ENCODE results near the gene APEX1. TPM values are rescaled to one million over a fixed set of nuclear protein-coding genes. Genes with fewer than 3 reads are reported as not detected.

The APEX1 gene
- total RNA-seq, 1 donor from 2014 or later: 239 TPM

DNA sequence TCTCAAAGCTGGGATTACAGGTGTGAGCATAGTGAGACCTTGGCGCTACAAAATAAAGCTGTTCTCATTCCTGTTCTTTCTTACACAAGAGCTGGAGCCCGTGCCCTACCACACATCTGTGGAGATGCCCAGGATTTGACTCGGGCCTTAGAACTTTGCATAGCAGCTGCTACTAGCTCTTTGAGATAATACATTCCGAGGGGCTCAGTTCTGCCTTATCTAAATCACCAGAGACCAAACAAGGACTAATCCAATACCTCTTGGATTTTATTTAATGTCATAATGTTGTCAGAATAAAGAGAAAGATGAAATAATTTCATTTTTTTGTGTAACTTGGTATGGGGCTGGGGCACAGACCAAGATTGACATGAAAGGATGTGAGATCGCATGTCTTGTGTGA lies 21.8 kb downstream of the APEX1 start:
- Mint-ChIP-seq H3K36me3 (ENCODE audit: low read depth) (peaks cover 68% of the 10 kb centered on the region), H3K9me3 (no peaks in the 10 kb centered on the region), H3K4me1 (peaks cover 47% of the 10 kb centered on the region), H3K27ac (peak overlapping the region; percentile 89), H3K4me3 (peak overlapping the region; percentile 71), H3K27me3 (no peaks in the 10 kb centered on the region)
- intact Hi-C loops (cut with micrococcal nuclease): no loop called here
- no peak for DNase-seq

DNA sequence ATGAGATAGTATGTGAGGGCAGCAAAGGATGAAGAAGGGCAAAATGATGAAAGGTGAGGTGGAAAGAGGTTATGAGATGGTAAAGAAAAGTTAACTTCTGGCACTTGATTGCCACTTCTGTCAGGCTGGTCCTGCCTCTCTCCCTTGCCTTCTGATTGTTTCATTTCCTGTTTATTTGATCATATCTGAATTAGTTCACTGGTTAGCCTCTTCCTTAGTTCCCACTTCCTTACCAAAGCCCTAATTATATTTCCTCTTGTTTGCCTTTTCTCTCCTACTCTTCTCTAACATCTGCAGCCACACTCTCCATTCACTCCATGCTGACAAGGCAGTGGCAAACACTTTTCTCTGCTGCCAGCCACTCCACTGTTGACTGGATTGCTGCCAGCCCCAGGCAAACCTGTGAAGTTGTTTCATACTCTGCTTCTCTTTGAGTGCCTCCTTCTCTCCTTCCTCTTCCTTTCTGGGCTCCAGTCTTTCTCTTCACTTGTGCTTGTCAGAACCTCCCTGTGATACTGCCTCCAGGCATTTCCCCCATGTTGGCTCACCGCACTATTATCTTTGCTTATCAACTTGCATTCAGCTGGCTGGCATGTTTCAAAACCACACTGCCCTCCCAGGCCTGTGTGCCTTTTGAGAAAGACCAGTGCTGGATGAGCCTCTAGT lies 22.3 kb downstream of the APEX1 start:
- no peaks in the 10 kb centered on the region for H3K9me3 Mint-ChIP-seq
- no peaks in the 10 kb centered on the region for H3K27me3 Mint-ChIP-seq
- peaks cover 62% of the 10 kb centered on the region for H3K36me3 Mint-ChIP-seq (ENCODE audit: low read depth)
- peak overlapping the region; percentile 89 for H3K27ac Mint-ChIP-seq
- intact Hi-C loops (cut with micrococcal nuclease): no loop called here
- peak; percentile 74 for DNase-seq
- H3K4me1 Mint-ChIP-seq: peaks cover 41% of the 10 kb centered on the region
- peak overlapping the region; percentile 71 for H3K4me3 Mint-ChIP-seq

DNA sequence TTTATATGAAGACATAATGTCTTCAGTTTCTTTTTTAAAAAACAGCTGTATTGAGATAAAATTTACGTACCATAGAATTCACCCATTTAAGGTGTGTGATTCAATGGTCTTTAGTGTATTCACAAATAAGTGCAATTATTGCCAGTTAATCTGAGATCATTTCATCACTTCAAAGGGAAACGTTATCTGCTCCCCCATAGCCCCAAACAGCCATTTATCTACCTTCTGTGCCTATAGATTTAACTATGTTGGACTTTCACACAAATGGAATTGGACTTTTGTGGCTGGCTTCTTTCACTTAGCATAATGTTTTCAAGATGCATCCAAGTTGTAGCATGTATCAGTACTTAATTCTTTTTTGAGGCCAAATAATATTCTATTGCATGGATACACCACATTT lies 23.9 kb downstream of the APEX1 start:
- intact Hi-C loops (cut with micrococcal nuclease): no loop called here
- Mint-ChIP-seq H3K27ac (no peak overlapping the region), H3K4me1 (peaks cover 33% of the 10 kb centered on the region), H3K27me3 (no peaks in the 10 kb centered on the region), H3K36me3 (ENCODE audit: low read depth) (peaks cover 49% of the 10 kb centered on the region), H3K9me3 (no peaks in the 10 kb centered on the region), H3K4me3 (no peak overlapping the region)
- no peak for DNase-seq

DNA sequence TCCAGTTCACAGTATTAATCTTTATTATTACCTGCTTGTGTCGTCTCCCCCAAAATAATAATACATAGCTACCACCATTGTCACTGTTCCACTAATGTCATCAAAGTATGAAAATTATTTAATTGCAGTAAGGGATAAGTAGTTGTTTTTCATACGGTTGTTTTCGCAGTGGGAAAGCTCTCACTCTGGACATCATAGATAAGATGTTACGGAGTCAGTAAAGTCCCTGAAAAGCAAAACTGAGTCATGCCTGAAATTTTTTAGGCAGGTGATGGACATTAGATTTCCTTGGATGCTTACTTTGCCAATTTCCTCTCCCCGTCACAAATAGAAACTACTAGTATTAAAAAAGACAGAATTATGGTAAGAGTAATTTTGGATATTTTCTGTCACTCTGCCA lies 27.4 kb downstream of the APEX1 start:
- Mint-ChIP-seq H3K4me1 (peaks cover 15% of the 10 kb centered on the region), H3K27me3 (no peaks in the 10 kb centered on the region), H3K27ac (no peak overlapping the region), H3K9me3 (no peaks in the 10 kb centered on the region), H3K36me3 (ENCODE audit: low read depth) (peaks cover 14% of the 10 kb centered on the region), H3K4me3 (no peak overlapping the region)
- DNase-seq: no peak
- intact Hi-C loops (cut with micrococcal nuclease): no loop called here

DNA sequence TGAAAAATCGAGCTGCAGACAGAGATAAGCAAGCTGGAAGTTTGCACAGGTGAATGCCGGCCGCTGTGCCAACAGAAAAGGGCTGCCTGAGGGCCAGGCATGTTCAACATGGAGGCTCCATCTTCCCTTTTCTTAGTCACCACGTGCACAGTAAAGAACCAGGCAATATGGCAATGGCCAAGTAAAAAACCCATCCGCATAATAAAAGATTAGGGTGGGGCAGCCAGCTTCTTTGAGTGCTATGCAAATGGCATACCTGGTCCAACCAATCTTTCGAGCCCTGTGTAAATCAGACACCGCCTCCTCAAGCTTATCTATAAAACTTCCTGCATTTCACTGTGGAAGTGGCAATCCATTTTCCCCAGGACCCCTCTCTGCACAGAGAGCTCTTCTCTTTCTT lies 30.9 kb downstream of the APEX1 start:
- DNase-seq: no peak
- H3K9me3 Mint-ChIP-seq: no peaks in the 10 kb centered on the region
- no peak overlapping the region for H3K4me3 Mint-ChIP-seq
- H3K27me3 Mint-ChIP-seq: no peaks in the 10 kb centered on the region
- H3K4me1 Mint-ChIP-seq: peaks cover 35% of the 10 kb centered on the region
- H3K27ac Mint-ChIP-seq: no peak overlapping the region
- no peaks in the 10 kb centered on the region for H3K36me3 Mint-ChIP-seq (ENCODE audit: low read depth)
- intact Hi-C loops (cut with micrococcal nuclease): no loop called here

DNA sequence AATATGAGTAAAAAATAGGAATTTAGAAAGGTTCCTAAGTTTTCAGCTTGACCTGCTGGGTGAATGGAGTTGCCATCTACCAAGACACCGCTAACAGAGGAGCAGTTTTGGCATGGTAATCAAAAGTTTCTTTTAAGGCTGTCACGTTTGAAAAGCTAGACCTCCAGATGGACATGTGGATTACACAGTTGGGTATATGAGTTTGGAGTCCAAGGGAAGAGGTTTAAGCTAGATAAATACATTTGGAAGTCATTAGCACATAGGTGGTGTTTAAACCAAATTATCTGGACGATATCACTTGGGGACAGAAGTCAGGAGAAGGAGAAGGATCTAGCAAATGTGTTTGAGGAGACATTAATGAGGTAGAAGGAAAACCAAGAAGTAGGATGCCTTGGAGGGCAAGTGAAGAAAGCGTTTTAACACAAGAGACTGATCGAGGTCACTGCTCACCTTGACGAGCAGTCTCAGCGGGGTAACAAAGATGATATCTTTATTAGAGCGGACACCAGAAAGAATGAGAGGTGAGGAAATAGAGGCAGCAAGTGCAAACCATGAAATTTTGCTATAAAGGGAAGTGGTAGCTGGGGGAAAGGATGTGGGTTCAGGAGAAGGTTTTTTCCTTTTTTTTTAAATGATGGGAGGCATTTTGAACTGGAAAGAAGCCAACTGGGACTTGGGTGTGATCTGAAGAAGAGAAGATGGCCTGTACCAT lies 31.8 kb downstream of the APEX1 start:
- Mint-ChIP-seq H3K27me3 (no peaks in the 10 kb centered on the region), H3K4me1 (peaks cover 41% of the 10 kb centered on the region), H3K4me3 (peak overlapping the region; percentile 1), H3K9me3 (no peaks in the 10 kb centered on the region), H3K36me3 (ENCODE audit: low read depth) (no peaks in the 10 kb centered on the region), H3K27ac (no peak overlapping the region)
- no peak for DNase-seq
- intact Hi-C loops (cut with micrococcal nuclease): no loop called here

DNA sequence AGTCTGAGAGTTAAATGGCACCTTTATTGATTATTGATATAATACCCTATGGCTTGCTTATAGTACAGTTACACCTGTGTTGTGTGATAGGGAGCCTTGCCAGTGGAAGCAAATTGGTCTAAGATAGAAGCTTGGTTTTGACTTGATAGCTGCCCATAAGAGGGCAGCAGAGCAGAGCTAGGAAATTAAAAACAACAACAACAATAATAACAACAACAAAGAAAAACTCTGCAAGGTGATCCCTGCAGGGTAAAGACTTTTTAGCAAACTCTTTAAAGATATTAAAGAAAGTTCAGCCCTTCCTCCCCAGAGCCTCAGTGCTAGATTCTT lies 32.3 kb downstream of the APEX1 start:
- Mint-ChIP-seq H3K4me3 (no peak overlapping the region), H3K27me3 (no peaks in the 10 kb centered on the region), H3K9me3 (no peaks in the 10 kb centered on the region), H3K4me1 (peaks cover 43% of the 10 kb centered on the region), H3K36me3 (ENCODE audit: low read depth) (no peaks in the 10 kb centered on the region), H3K27ac (no peak overlapping the region)
- intact Hi-C loops (cut with micrococcal nuclease): no loop called here
- DNase-seq: no peak

DNA sequence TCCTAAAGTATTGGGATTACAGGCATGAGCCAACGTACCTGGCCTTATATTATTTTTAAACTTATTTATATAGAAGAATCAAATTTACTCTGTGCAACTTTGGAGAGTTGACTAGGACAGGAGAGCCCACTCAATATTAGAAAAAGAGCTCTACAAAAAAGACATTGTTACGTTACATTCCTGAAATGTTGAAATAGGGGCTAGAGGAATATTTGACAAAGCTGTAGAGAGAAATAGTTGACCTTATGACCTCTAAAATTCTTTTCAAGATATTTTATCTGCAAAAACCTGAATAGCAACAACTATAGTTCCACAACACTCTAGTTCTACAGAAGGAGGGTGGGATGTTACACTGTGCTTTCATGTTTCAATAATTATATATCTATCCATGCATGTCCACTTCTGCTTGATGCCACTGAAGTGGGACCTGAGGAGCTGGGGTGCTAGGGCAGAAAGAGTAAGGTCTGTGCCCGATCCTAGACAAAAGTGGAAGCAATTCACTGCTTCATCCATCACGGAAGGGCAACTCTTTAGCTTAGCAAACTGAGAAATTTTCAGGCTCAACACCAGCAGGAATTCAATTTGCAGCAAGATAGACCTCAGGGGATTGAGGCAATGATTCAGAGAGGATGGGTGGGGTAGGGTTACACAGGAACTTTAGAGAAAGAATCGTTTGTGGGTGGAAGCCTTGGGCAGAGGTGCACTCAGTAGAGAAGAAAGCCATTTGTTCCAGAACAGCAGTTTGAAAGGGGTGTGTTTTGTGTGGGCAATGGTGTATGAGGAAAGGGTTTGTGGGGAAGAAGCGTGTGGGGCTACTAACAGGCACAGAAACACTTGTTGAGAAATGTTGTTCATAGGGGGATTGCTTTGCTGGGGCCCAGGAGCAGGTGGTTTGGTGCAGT lies 34.3 kb downstream of the APEX1 start:
- Mint-ChIP-seq H3K4me3 (peak overlapping the region; percentile 55), H3K9me3 (no peaks in the 10 kb centered on the region), H3K36me3 (ENCODE audit: low read depth) (no peaks in the 10 kb centered on the region), H3K27me3 (no peaks in the 10 kb centered on the region), H3K4me1 (peaks cover 51% of the 10 kb centered on the region), H3K27ac (peak overlapping the region; percentile 73)
- peak; percentile 76 for DNase-seq
- intact Hi-C loops (cut with micrococcal nuclease): no loop called here

DNA sequence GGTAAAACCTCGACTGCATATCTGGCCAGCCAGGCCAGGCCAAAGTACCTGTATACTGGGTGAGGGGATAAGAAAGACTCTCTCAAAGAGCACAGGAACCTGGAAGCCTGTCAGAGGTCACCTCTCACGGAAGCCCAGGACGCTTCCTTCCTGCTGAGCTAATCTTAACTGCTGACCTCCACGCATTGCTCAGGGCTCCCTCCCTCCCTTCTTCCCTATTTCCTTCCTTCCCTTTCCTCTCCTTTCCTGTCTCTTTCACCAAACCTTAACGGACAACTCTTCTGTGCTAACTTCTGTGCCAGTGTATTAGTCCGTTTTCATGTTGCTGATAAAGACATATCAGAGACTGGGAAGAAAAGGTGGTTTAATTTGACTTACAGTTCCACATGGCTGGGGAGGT lies 35.5 kb downstream of the APEX1 start:
- H3K36me3 Mint-ChIP-seq (ENCODE audit: low read depth): no peaks in the 10 kb centered on the region
- peak overlapping the region; percentile 13 for H3K4me3 Mint-ChIP-seq

DNA sequence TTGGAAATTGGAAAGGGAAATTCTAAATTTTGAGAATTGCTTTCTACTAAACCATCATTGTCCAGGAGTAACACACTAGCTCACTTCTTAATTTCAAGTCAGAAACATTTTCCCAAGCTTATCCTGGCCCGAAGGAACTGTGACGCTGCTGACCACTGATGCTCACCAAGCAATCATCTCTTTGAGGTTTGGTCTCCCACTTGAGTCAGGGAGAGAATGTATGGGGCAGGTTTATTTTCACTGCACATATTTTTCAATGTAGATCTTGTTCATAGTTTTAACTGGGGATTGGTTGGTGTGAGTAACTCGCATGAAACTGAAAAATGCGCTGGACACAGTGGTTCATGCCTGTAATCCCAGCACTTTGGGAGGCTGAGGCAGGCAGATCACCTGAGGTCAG lies 37.5 kb downstream of the APEX1 start:
- DNase-seq: no peak
- peaks cover 54% of the 10 kb centered on the region for H3K4me1 Mint-ChIP-seq
- no peaks in the 10 kb centered on the region for H3K9me3 Mint-ChIP-seq
- H3K27me3 Mint-ChIP-seq: no peaks in the 10 kb centered on the region
- no peaks in the 10 kb centered on the region for H3K36me3 Mint-ChIP-seq (ENCODE audit: low read depth)
- H3K27ac Mint-ChIP-seq: peak overlapping the region; percentile 25
- intact Hi-C loops (cut with micrococcal nuclease): no loop called here
- no peak overlapping the region for H3K4me3 Mint-ChIP-seq

More for the DNA sequence above, 35.5 kb downstream of the APEX1 start:
- Mint-ChIP-seq H3K27ac (peak overlapping the region; percentile 21), H3K9me3 (no peaks in the 10 kb centered on the region), H3K27me3 (no peaks in the 10 kb centered on the region), H3K4me1 (peaks cover 58% of the 10 kb centered on the region)
- no peak for DNase-seq
- intact Hi-C loops (cut with micrococcal nuclease): no loop called here

DNA sequence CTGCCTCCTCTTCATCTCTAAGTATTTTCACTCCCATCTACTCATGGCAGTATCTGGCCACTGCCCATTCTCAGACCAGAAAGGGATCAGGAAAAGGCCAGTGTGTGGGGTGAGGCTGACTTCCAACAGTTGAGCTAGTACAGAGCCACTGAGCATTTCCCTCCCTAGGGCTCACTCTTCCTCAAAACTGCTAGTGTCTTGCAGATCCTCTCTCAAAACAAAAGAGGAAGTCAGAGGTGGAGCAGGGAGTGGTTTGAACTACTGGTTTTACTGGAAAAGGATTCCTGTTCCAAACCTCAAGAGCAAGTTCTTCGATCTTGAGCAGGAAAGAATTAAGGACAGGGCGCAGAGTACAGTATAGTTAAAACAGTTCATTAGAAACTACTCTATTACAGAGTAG lies 38.6 kb downstream of the APEX1 start:
- DNase-seq: no peak
- H3K27me3 Mint-ChIP-seq: no peaks in the 10 kb centered on the region
- H3K9me3 Mint-ChIP-seq: no peaks in the 10 kb centered on the region
- intact Hi-C loops (cut with micrococcal nuclease): no loop called here
- H3K4me1 Mint-ChIP-seq: peaks cover 47% of the 10 kb centered on the region
- peak overlapping the region; percentile 48 for H3K27ac Mint-ChIP-seq
- no peak overlapping the region for H3K4me3 Mint-ChIP-seq
- no peaks in the 10 kb centered on the region for H3K36me3 Mint-ChIP-seq (ENCODE audit: low read depth)

DNA sequence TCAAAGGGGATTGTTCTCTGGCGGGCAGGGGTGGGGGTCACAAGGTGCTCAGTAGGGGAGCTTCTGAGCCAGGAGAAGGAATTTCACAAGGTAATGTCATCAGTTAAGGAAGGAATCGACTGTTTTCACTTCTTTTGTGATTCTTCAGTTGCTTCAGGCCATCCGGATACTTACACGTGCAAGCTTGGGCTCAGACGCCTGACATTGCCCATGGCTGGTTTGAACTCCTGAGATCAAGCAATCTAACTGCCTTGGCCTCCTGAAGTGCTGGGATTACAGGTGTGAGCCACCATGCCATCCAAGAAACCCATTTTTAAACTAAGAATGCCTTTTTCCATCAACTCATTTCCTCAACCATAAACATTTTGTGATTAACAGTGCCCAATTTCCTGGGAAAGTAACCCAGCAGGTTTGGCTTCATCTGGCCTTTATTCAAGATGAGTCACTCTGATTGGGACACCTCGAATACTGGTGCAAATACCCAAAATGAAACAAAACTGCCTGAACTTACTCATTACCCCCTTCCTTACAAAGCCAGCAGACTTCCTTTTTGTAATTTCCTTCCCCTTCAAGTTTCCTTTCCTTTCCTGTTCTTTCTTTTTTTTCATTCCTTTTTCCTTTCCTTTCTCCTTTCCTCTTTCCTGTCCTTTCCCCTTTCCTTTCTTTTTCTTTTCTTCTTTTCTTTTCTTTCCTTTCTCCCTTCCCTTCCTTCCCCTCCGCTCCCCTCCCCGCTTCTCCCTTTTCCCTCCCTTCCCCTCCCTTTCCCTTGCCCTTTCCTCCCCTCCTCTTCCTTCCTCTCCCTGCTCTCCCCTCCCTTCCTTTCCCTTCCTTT lies 40.1 kb downstream of the APEX1 start:
- DNase-seq: no peak
- H3K27me3 Mint-ChIP-seq: no peaks in the 10 kb centered on the region
- no peak overlapping the region for H3K4me3 Mint-ChIP-seq
- peaks cover 36% of the 10 kb centered on the region for H3K4me1 Mint-ChIP-seq
- no peaks in the 10 kb centered on the region for H3K9me3 Mint-ChIP-seq
- H3K36me3 Mint-ChIP-seq (ENCODE audit: low read depth): no peaks in the 10 kb centered on the region
- intact Hi-C loops (cut with micrococcal nuclease): no loop called here
- peak overlapping the region; percentile 50 for H3K27ac Mint-ChIP-seq

DNA sequence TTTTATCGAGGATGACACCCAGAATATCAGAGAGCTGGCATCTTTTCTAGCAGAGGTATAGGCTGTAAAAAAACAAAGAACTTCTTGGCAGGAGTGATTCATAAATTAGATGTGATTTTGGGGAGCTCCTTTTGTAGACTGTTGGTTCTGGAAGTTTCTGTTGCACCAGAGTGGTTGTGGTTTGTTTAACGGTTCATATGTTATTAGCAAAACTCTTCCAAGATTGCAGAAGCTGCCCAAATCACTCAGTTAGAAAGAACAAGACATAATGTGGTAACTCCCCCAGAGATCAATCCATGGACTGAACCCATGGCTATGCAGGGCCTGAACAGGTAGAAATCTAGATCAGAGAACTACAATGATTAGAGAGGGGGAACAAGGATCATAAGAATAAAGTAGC lies 43.6 kb downstream of the APEX1 start:
- H3K27ac Mint-ChIP-seq: no peak overlapping the region

More for the DNA sequence above, 43.6 kb downstream of the APEX1 start:
- H3K4me3 Mint-ChIP-seq: no peak overlapping the region
- no peaks in the 10 kb centered on the region for H3K36me3 Mint-ChIP-seq (ENCODE audit: low read depth)
- peaks cover 4% of the 10 kb centered on the region for H3K27me3 Mint-ChIP-seq
- intact Hi-C loops (cut with micrococcal nuclease): no loop called here
- no peaks in the 10 kb centered on the region for H3K9me3 Mint-ChIP-seq
- no peak for DNase-seq
- peaks cover 16% of the 10 kb centered on the region for H3K4me1 Mint-ChIP-seq

Data from activated CD4-positive, alpha-beta T cell treated with anti-CD3 and anti-CD28 coated beads, Interleukin-2, amount 10 ng/mL, durations not matched to agents 24 days and 14 days (primary cell).